Spleen (tissue), 11 donors: ENCODE results near the gene HOXA6. TPM values are rescaled to one million over a fixed set of nuclear protein-coding genes. Genes with fewer than 3 reads are reported as not detected.

ENCODE experiments used
- DNase-seq: peaks from one replicate; pipeline ENCODE4 v3.0.0-alpha.2; 2020
- H3K27ac ChIP-seq, 8 donors: fragments of 200-600 bp; sonication (generic) in 7 of 8; 1 replicate in 4 of 8; 2 replicates in 4 of 8; pipeline versions ENCODE4 v1.5.0 to v1.8.0; 2016 to 2021; ENCODE audit warnings: inconsistent platforms in 4 of 8, mild to moderate bottlenecking in 4 of 8, moderate library complexity in 1 of 8
- H3K27me3 ChIP-seq, 7 donors: fragments of 200-600 bp; sonication (generic) in 6 of 7; replicated peaks in 1 of 7; 1 replicate in 4 of 7; 2 replicates in 3 of 7; pipeline versions ENCODE4 v1.5.0 to v1.8.0; 2016 to 2021; ENCODE audit warnings: inconsistent platforms in 3 of 7, mild to moderate bottlenecking in 1 of 7
- H3K36me3 ChIP-seq, 6 donors: fragments of 200-600 bp; sonication (generic) in 5 of 6; 1 replicate in 4 of 6; 2 replicates in 2 of 6; pipeline versions ENCODE4 v1.5.0 to v1.8.0; 2016 to 2021; ENCODE audit warnings: inconsistent platforms in 2 of 6
- H3K4me1 ChIP-seq, 6 donors: fragments of 200-600 bp; sonication (generic) in 5 of 6; 1 replicate in 3 of 6; 2 replicates in 3 of 6; pipeline versions ENCODE4 v1.5.0 to v1.8.0; 2016 to 2021; ENCODE audit warnings: inconsistent platforms in 3 of 6
- H3K4me3 ChIP-seq, 8 donors: fragments of 200-600 bp; sonication (generic) in 7 of 8; 1 replicate in 4 of 8; 2 replicates in 4 of 8; pipeline versions ENCODE4 v1.5.0 to v1.8.0; 2016 to 2021; ENCODE audit warnings: inconsistent platforms in 4 of 8, mild to moderate bottlenecking in 4 of 8, moderate library complexity in 2 of 8
- H3K9me3 ChIP-seq, 8 donors: fragments of 200-600 bp; sonication (generic) in 7 of 8; 1 replicate in 4 of 8; 2 replicates in 4 of 8; pipeline versions ENCODE4 v1.5.0 to v1.8.0; 2016 to 2021; ENCODE audit warnings: inconsistent platforms in 4 of 8
- POLR2A ChIP-seq, 3 donors: fragments of 450-650 bp; IDR thresholded peaks; one replicate each; pipeline ENCODE4 v1.5.1; 2017; ENCODE audit warnings: antibody characterized with exemption in 3 of 3, mild to moderate bottlenecking in 1 of 3
- POLR2AphosphoS5 ChIP-seq, 3 donors: sonication (generic); formaldehyde crosslinking; IDR thresholded peaks; one replicate each; pipeline ENCODE4 v1.5.1; 2017; ENCODE audit warnings: antibody characterized with exemption in 3 of 3
- WGBS, 5 donors: extraction: QIAGEN DNeasy Blood & Tissue Kit in 3 of 5; methylation state at CpG; one replicate each; pipeline versions ENCODE4 v1.1.5 to v1.1.7; 2013 to 2018; 5-methylcytosine and 5-hydroxymethylcytosine counted together
- intact Hi-C: fragments of 100-400 bp; cut with DNase I; formaldehyde crosslinking; loops from one replicate; pipeline ENCODE4 v1.15.0; 2023; ENCODE audit warnings: low total_unique reads
- polyA plus RNA-seq, 3 donors: library from polyadenylated mRNA; stranded (reverse); fragments of 200-250 nt; gene quantifications; one replicate each; pipeline ENCODE4 v1.2.1, GENCODE V29; 2013
- total RNA-seq, 7 donors: library from RNA; depleted of rRNA in 3 of 7; stranded (reverse); fragments of >200 nt in 3 of 7; fragmentation: NEBNext Ultra II Directional in 4 of 7; extraction: Animal tissue kit (Norgen Biotek cat#: 25700) in 4 of 7; gene quantifications; one replicate each; pipeline versions ENCODE4 v1.1.0 to v1.2.1, GENCODE V29; 2016 to 2021
- TF ChIP-seq, protein P1 (sequence below), 11 experiments: fragments of 200-600 bp in 7 of 11; fragments of 450-650 bp in 4 of 11; sonication (generic) in 4 of 11; IDR thresholded peaks in 8 of 11; conservative IDR thresholded peaks in 3 of 11; 1 replicate in 7 of 11; 2 replicates in 4 of 11; pipeline versions ENCODE4 v1.4.0 to v1.8.0; 2016 to 2021; ENCODE audit warnings: antibody characterized with exemption in 11 of 11, inconsistent platforms in 4 of 11, mild to moderate bottlenecking in 1 of 11
- donor health status: healthy with polysubstance abuse.
- donor health status: DM: no; HTN: no; CAD: no; lungs with moderate emphysema.
- donor health status: DM: no; HTN: no; CAD: no.
- donor health status: Bipolar disorder and iron deficiency.
- donor health status: healthy.
- donor health status: DM: no; HTN: no; CAD: no.
- donor health status: DM: yes; HTN: yes; CAD: no.

Gene HOXA6
- total and polyA plus RNA-seq, 10 donors = 0.26 to 2.0 (median 1.2) TPM; not detected in 2

DNA sequence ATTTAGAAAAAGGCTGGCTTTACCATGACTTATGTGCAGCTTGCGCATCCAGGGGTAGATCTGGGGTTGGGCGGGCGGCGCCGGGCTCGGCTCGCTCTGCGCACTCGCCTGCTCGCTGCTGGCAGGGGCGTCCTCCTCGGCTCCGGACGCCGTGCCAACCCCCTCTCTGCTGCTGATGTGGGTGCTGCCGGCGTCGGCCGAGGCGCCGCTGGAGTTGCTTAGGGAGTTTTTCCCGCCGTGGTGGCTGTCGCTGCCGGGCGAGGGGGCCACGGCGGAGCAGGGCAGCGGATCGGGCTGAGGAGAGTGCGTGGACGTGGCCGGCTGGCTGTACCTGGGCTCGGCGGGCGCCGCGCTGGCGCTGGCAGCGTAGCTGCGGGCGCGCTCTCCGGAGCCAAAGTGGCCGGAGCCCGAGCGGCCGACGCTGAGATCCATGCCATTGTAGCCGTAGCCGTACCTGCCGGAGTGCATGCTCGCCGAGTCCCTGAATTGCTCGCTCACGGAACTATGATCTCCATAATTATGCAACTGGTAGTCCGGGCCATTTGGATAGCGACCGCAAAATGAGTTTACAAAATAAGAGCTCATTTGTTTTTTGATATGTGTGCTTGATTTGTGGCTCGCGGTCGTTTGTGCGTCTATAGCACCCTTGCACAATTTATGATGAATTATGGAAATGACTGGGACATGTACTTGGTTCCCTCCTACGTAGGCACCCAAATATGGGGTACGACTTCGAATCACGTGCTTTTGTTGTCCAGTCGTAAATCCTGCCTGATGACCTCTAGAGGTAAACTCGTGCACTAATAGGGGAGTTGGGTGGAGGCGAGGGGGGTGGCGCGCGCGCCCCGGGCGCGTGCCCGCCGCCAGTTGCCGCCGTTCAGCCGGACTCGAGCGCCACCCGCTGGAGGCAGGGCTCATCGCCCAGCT, 4.3 kb downstream of the HOXA6 start, which contains the start of gene HOXA5:
TSS of gene HOXA5 (minus strand) at position 659 of the 927 bp plus-strand sequence. CDS start at position 585, 74 bp downstream.
- H3K27ac ChIP-seq = peak within 1 kb of the TSS; percentile 66 to 95 (median 82)
- peaks cover 0 to 81% (median 31%) of the 10 kb centered on the region in 7 donors for H3K27me3 ChIP-seq
- H3K9me3 ChIP-seq = no peaks in the 10 kb centered on the region
- intact Hi-C loops = no loop called here
- H3K36me3 ChIP-seq = no peaks in the 10 kb centered on the region
- DNase-seq = peak; percentile 90
- TF ChIP-seq POLR2AphosphoS5 (IDR thresholded peaks at IDR 0.05) (peak; percentile 47 to 72 (median 63)), POLR2A (IDR thresholded peaks at IDR 0.05) (peak in 1 of 3 donors; percentile 87)
- TF ChIP-seq, protein P1, sequence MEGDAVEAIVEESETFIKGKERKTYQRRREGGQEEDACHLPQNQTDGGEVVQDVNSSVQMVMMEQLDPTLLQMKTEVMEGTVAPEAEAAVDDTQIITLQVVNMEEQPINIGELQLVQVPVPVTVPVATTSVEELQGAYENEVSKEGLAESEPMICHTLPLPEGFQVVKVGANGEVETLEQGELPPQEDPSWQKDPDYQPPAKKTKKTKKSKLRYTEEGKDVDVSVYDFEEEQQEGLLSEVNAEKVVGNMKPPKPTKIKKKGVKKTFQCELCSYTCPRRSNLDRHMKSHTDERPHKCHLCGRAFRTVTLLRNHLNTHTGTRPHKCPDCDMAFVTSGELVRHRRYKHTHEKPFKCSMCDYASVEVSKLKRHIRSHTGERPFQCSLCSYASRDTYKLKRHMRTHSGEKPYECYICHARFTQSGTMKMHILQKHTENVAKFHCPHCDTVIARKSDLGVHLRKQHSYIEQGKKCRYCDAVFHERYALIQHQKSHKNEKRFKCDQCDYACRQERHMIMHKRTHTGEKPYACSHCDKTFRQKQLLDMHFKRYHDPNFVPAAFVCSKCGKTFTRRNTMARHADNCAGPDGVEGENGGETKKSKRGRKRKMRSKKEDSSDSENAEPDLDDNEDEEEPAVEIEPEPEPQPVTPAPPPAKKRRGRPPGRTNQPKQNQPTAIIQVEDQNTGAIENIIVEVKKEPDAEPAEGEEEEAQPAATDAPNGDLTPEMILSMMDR (IDR thresholded peaks at IDR 0.05 in 8 of 11, conservative IDR thresholded peaks at IDR 0.05 in 3 of 11) = peak in 8 of 11 experiments; percentile 47 to 87 (median 74)
- WGBS, 5 donors = 44 to 71% (median 54%) methylated on average over 55 to 86 of the region's 86 CpGs
- peak within 1 kb of the TSS; percentile 44 to 77 (median 49) for H3K4me3 ChIP-seq
- H3K4me1 ChIP-seq = peaks cover 8 to 34% (median 14%) of the 10 kb centered on the region in 6 donors

DNA sequence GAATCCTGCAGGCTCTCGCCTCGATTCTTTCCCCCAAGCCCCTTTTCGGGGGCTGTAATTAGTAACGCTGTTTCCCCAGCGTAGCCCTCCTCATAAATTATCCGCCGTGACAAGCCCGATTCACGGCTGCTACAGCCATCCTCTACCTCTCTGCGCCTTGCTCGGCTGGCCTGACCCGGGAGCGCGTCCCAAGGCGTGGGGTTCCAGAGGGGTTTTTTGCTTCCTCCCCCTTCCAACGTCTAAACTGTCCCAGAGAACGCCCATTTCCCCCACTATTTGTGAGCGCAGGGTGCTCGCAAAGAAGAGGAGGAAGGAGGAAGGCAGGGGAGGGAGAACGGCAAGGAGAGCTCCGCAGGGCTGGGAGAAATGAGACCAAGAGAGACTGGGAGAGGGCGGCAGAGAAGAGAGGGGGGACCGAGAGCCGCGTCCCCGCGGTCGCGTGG, 5.0 kb downstream of the HOXA6 start:
- Histone ChIP-seq H3K9me3 (no peaks in the 10 kb centered on the region), H3K27ac (peak overlapping the region; percentile 66 to 95 (median 82)), H3K4me3 (peak overlapping the region; percentile 44 to 77 (median 49)), H3K36me3 (no peaks in the 10 kb centered on the region), H3K27me3 (peaks cover 0 to 74% (median 24%) of the 10 kb centered on the region in 7 donors), H3K4me1 (peaks cover 2 to 27% (median 7%) of the 10 kb centered on the region in 6 donors)
- TF ChIP-seq POLR2A (IDR thresholded peaks at IDR 0.05) (no peak), POLR2AphosphoS5 (IDR thresholded peaks at IDR 0.05) (no peak)
- TF ChIP-seq, protein P1 (IDR thresholded peaks at IDR 0.05 in 8 of 11, conservative IDR thresholded peaks at IDR 0.05 in 3 of 11) = no peak
- WGBS, 5 donors = 33 to 74% (median 59%) methylated on average over 29 of the region's 29 CpGs
- intact Hi-C loops = no loop called here
- DNase-seq = no peak

DNA sequence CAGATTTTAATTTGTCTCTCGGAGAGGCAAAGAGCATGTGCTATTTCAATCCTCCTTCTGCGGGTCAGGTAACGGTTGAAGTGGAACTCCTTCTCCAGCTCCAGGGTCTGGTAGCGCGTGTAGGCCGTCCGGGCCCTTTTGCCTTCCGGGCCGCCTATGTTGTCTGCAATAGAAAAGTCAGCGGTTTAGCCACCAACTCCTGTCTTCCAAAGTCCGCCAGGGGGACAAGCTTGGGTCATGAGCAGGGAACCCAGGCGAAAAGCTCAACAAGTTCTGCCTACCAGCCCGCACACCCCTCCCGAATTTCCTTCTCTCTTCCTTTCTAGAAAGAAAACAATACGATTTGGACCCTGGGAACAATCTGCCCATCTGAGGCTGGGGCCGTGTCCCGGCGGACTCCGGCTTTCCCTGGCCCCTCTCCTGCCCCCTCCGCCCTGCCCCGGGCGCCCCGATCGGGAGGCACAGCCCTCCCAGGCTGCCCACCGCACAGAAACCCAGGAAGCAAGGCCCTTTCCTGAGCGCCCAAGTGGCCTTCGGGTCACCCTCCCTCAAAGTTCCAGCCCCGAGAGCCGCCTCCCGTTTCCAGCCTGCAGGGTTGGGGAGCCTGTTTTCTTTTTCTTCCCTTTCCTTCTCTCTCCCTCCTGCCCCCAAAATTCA, 5.5 kb downstream of the HOXA6 start:
- Histone ChIP-seq H3K36me3 (no peaks in the 10 kb centered on the region), H3K4me1 (peaks cover 0 to 25% (median 2%) of the 10 kb centered on the region in 6 donors), H3K4me3 (peak overlapping the region; percentile 44 to 77 (median 49)), H3K27me3 (peaks cover 0 to 73% (median 19%) of the 10 kb centered on the region in 7 donors), H3K9me3 (no peaks in the 10 kb centered on the region), H3K27ac (peak overlapping the region; percentile 66 to 95 (median 82))
- 47 to 78% (median 73%) methylated on average over 30 of the region's 30 CpGs for WGBS, 5 donors
- peak; percentile 68 for DNase-seq
- intact Hi-C loops = loop anchor here (2.0 kb wide), 1 partner anchor 453 kb away; no protein-coding TSS in a partner anchor
- TF ChIP-seq POLR2AphosphoS5 (IDR thresholded peaks at IDR 0.05) (peak in 1 of 3 donors; percentile 56), POLR2A (IDR thresholded peaks at IDR 0.05) (no peak)
- TF ChIP-seq, protein P1 (IDR thresholded peaks at IDR 0.05 in 8 of 11, conservative IDR thresholded peaks at IDR 0.05 in 3 of 11) = peak in 4 of 11 experiments; percentile 9 to 33 (median 24)
